ENCODE data around the gene CFAP45. TPM values are rescaled to one million over a fixed set of nuclear protein-coding genes. Genes with fewer than 3 reads are reported as not detected.
A peak's percentile ranks its signal among the peaks of the same experiment; 100 is the strongest.

The CFAP45 gene
- total and polyA plus RNA-seq, 5 donors from 2014 or later, result 0.40 to 7.2 (median 0.48) TPM; not detected in 1

GRCh38 chr1:159943908-159944622 lies 44.1 kb upstream of the CFAP45 start:
- Mint-ChIP-seq H3K9me3 (peaks cover 0 to 3% (median 0%) of the 10 kb centered on the region in 7 donors), H3K4me1 (peaks cover 0 to 15% (median 0%) of the 10 kb centered on the region in 4 donors), H3K27me3 (peaks cover 57% of the 10 kb centered on the region), H3K4me3 (no peak overlapping the region), H3K27ac (no peak overlapping the region), H3K36me3 (peaks cover 2% of the 10 kb centered on the region)
- no peaks in the 10 kb centered on the region for H3K36me3 ChIP-seq (ENCODE audit: control insufficient read depth, insufficient read depth, low read length)
- peaks cover 8% of the 10 kb centered on the region for H3K4me1 ChIP-seq (ENCODE audit: control insufficient read depth, insufficient read depth, low read length, poor library complexity, severe bottlenecking)
- no peak overlapping the region for H3K4me3 ChIP-seq (ENCODE audit: low read depth, low read length)
- H3K27me3 ChIP-seq (ENCODE audit: control insufficient read depth, insufficient read depth, low read length), result peaks cover 18% of the 10 kb centered on the region
- ATAC-seq (ENCODE audit: low read depth in 2 of 2) (no peak), DNase-seq (no peak)
- H3K27ac ChIP-seq (ENCODE audit: insufficient read depth, low read length, poor library complexity, severe bottlenecking), result no peak overlapping the region
- no peaks in the 10 kb centered on the region for H3K9me3 ChIP-seq (ENCODE audit: control insufficient read depth in 2 of 2, low read length in 2 of 2)

GRCh38 chr1:159943278-159943640 lies 43.3 kb upstream of the CFAP45 start:
- peaks cover 18% of the 10 kb centered on the region for H3K27me3 ChIP-seq (ENCODE audit: control insufficient read depth, insufficient read depth, low read length)
- Mint-ChIP-seq H3K27me3 (peaks cover 56% of the 10 kb centered on the region), H3K36me3 (peaks cover 5% of the 10 kb centered on the region), H3K9me3 (peaks cover 0 to 3% (median 0%) of the 10 kb centered on the region in 7 donors), H3K4me1 (peaks cover 0 to 18% (median 0%) of the 10 kb centered on the region in 4 donors), H3K4me3 (no peak overlapping the region), H3K27ac (no peak overlapping the region)
- H3K9me3 ChIP-seq (ENCODE audit: control insufficient read depth in 2 of 2, low read length in 2 of 2), result no peaks in the 10 kb centered on the region
- DNase-seq (no peak), ATAC-seq (ENCODE audit: low read depth in 2 of 2) (no peak)
- peaks cover 8% of the 10 kb centered on the region for H3K4me1 ChIP-seq (ENCODE audit: control insufficient read depth, insufficient read depth, low read length, poor library complexity, severe bottlenecking)
- H3K27ac ChIP-seq (ENCODE audit: insufficient read depth, low read length, poor library complexity, severe bottlenecking), result no peak overlapping the region
- H3K36me3 ChIP-seq (ENCODE audit: control insufficient read depth, insufficient read depth, low read length), result no peaks in the 10 kb centered on the region
- no peak overlapping the region for H3K4me3 ChIP-seq (ENCODE audit: low read depth, low read length)

- H3K27me3 Mint-ChIP-seq, result peaks cover 52% of the 10 kb centered on the region
- H3K36me3 ChIP-seq (ENCODE audit: control insufficient read depth, insufficient read depth, low read length), result no peaks in the 10 kb centered on the region
- H3K4me3 Mint-ChIP-seq, result no peak overlapping the region
- H3K36me3 Mint-ChIP-seq, result peaks cover 5% of the 10 kb centered on the region
- no peak for ATAC-seq (ENCODE audit: low read depth in 2 of 2)
- H3K9me3 Mint-ChIP-seq, result peaks cover 0 to 3% (median 0%) of the 10 kb centered on the region in 7 donors
- H3K4me1 Mint-ChIP-seq, result peaks cover 0 to 20% (median 0%) of the 10 kb centered on the region in 4 donors
- H3K4me3 ChIP-seq (ENCODE audit: low read depth, low read length), result no peak overlapping the region
- no peaks in the 10 kb centered on the region for H3K9me3 ChIP-seq (ENCODE audit: control insufficient read depth in 2 of 2, low read length in 2 of 2)
- DNase-seq, result no peak
- H3K27ac Mint-ChIP-seq, result no peak overlapping the region
- peaks cover 8% of the 10 kb centered on the region for H3K4me1 ChIP-seq (ENCODE audit: control insufficient read depth, insufficient read depth, low read length, poor library complexity, severe bottlenecking)
- H3K27me3 ChIP-seq (ENCODE audit: control insufficient read depth, insufficient read depth, low read length), result peaks cover 18% of the 10 kb centered on the region
- no peak overlapping the region for H3K27ac ChIP-seq (ENCODE audit: insufficient read depth, low read length, poor library complexity, severe bottlenecking)
These were observed 42.8 kb upstream of the CFAP45 start for GRCh38 chr1:159942632-159943277.

GRCh38 chr1:159941591-159942560 lies 41.9 kb upstream of the CFAP45 start:
- Mint-ChIP-seq H3K27ac (no peak overlapping the region), H3K9me3 (peaks cover 0 to 1% (median 0%) of the 10 kb centered on the region in 7 donors), H3K4me3 (peak overlapping the region in 1 of 4 donors; percentile 53), H3K27me3 (peaks cover 52% of the 10 kb centered on the region), H3K4me1 (peaks cover 0 to 28% (median 3%) of the 10 kb centered on the region in 4 donors), H3K36me3 (peaks cover 5% of the 10 kb centered on the region)
- ATAC-seq (ENCODE audit: low read depth in 2 of 2) (no peak), DNase-seq (no peak)
- Histone ChIP-seq H3K36me3 (ENCODE audit: control insufficient read depth, insufficient read depth, low read length) (no peaks in the 10 kb centered on the region), H3K9me3 (ENCODE audit: control insufficient read depth in 2 of 2, low read length in 2 of 2) (no peaks in the 10 kb centered on the region), H3K4me3 (ENCODE audit: low read depth, low read length) (no peak overlapping the region), H3K27ac (ENCODE audit: insufficient read depth, low read length, poor library complexity, severe bottlenecking) (no peak overlapping the region), H3K4me1 (ENCODE audit: control insufficient read depth, insufficient read depth, low read length, poor library complexity, severe bottlenecking) (peaks cover 13% of the 10 kb centered on the region), H3K27me3 (ENCODE audit: control insufficient read depth, insufficient read depth, low read length) (peaks cover 15% of the 10 kb centered on the region)

- peaks cover 0 to 31% (median 6%) of the 10 kb centered on the region in 4 donors for H3K4me1 Mint-ChIP-seq
- H3K9me3 Mint-ChIP-seq, result no peaks in the 10 kb centered on the region
- no peak overlapping the region for H3K27ac Mint-ChIP-seq
- DNase-seq, result no peak
- H3K36me3 Mint-ChIP-seq, result peaks cover 5% of the 10 kb centered on the region
- peaks cover 21% of the 10 kb centered on the region for H3K4me1 ChIP-seq (ENCODE audit: control insufficient read depth, insufficient read depth, low read length, poor library complexity, severe bottlenecking)
- peaks cover 8% of the 10 kb centered on the region for H3K27me3 ChIP-seq (ENCODE audit: control insufficient read depth, insufficient read depth, low read length)
- no peak for ATAC-seq (ENCODE audit: low read depth in 2 of 2)
- no peak overlapping the region for H3K27ac ChIP-seq (ENCODE audit: insufficient read depth, low read length, poor library complexity, severe bottlenecking)
- no peaks in the 10 kb centered on the region for H3K9me3 ChIP-seq (ENCODE audit: control insufficient read depth in 2 of 2, low read length in 2 of 2)
- peaks cover 48% of the 10 kb centered on the region for H3K27me3 Mint-ChIP-seq
- no peak overlapping the region for H3K4me3 ChIP-seq (ENCODE audit: low read depth, low read length)
- H3K36me3 ChIP-seq (ENCODE audit: control insufficient read depth, insufficient read depth, low read length), result no peaks in the 10 kb centered on the region
- H3K4me3 Mint-ChIP-seq, result no peak overlapping the region
These were observed 41.2 kb upstream of the CFAP45 start for GRCh38 chr1:159941141-159941540.

GRCh38 chr1:159940006-159940620 lies 40.1 kb upstream of the CFAP45 start:
- Mint-ChIP-seq H3K9me3 (no peaks in the 10 kb centered on the region), H3K27ac (peak overlapping the region in 1 of 3 donors; percentile 66), H3K27me3 (peaks cover 40% of the 10 kb centered on the region), H3K36me3 (peaks cover 5% of the 10 kb centered on the region), H3K4me1 (peaks cover 0 to 23% (median 7%) of the 10 kb centered on the region in 4 donors), H3K4me3 (no peak overlapping the region)
- DNase-seq (no peak), ATAC-seq (ENCODE audit: low read depth in 2 of 2) (no peak)
- Histone ChIP-seq H3K9me3 (ENCODE audit: control insufficient read depth in 2 of 2, low read length in 2 of 2) (no peaks in the 10 kb centered on the region), H3K27ac (ENCODE audit: insufficient read depth, low read length, poor library complexity, severe bottlenecking) (no peak overlapping the region), H3K4me1 (ENCODE audit: control insufficient read depth, insufficient read depth, low read length, poor library complexity, severe bottlenecking) (peaks cover 18% of the 10 kb centered on the region), H3K4me3 (ENCODE audit: low read depth, low read length) (no peak overlapping the region), H3K36me3 (ENCODE audit: control insufficient read depth, insufficient read depth, low read length) (no peaks in the 10 kb centered on the region), H3K27me3 (ENCODE audit: control insufficient read depth, insufficient read depth, low read length) (peaks cover 6% of the 10 kb centered on the region)

GRCh38 chr1:159939678-159940002 lies 39.7 kb upstream of the CFAP45 start:
- no peaks in the 10 kb centered on the region for H3K36me3 ChIP-seq (ENCODE audit: control insufficient read depth, insufficient read depth, low read length)
- peak overlapping the region in 1 of 3 donors; percentile 66 for H3K27ac Mint-ChIP-seq
- peaks cover 0 to 19% (median 7%) of the 10 kb centered on the region in 4 donors for H3K4me1 Mint-ChIP-seq
- peaks cover 15% of the 10 kb centered on the region for H3K4me1 ChIP-seq (ENCODE audit: control insufficient read depth, insufficient read depth, low read length, poor library complexity, severe bottlenecking)
- H3K4me3 ChIP-seq (ENCODE audit: low read depth, low read length), result no peak overlapping the region
- DNase-seq (no peak), ATAC-seq (ENCODE audit: low read depth in 2 of 2) (no peak)
- no peaks in the 10 kb centered on the region for H3K9me3 ChIP-seq (ENCODE audit: control insufficient read depth in 2 of 2, low read length in 2 of 2)
- no peaks in the 10 kb centered on the region for H3K9me3 Mint-ChIP-seq
- no peak overlapping the region for H3K27ac ChIP-seq (ENCODE audit: insufficient read depth, low read length, poor library complexity, severe bottlenecking)
- H3K27me3 ChIP-seq (ENCODE audit: control insufficient read depth, insufficient read depth, low read length), result peaks cover 1% of the 10 kb centered on the region
- peaks cover 5% of the 10 kb centered on the region for H3K36me3 Mint-ChIP-seq
- H3K4me3 Mint-ChIP-seq, result no peak overlapping the region
- H3K27me3 Mint-ChIP-seq, result peaks cover 35% of the 10 kb centered on the region

Data from CD4-positive, CD25-positive, alpha-beta regulatory T cell (primary cell).